A549 treated with RU486 at 1 μM for 4 hours (cell line): Measurements from ENCODE around the gene LPGAT1. TPM values are rescaled to one million over a fixed set of nuclear protein-coding genes. Genes with fewer than 3 reads are reported as not detected.

Experiments used
- total RNA-seq: library from RNA; stranded (reverse); fragments of 200-300 nt; extraction: Qiagen RNA extraction; gene quantifications from 5 replicates; pipeline ENCODE4 v1.2.3, GENCODE V29; 2022; ENCODE audit warnings: low read depth

Gene LPGAT1, protein sequence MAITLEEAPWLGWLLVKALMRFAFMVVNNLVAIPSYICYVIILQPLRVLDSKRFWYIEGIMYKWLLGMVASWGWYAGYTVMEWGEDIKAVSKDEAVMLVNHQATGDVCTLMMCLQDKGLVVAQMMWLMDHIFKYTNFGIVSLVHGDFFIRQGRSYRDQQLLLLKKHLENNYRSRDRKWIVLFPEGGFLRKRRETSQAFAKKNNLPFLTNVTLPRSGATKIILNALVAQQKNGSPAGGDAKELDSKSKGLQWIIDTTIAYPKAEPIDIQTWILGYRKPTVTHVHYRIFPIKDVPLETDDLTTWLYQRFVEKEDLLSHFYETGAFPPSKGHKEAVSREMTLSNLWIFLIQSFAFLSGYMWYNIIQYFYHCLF
- 17.2 to 33.7 TPM (median 31.5 TPM) in 5 replicates for total RNA-seq

DNA sequence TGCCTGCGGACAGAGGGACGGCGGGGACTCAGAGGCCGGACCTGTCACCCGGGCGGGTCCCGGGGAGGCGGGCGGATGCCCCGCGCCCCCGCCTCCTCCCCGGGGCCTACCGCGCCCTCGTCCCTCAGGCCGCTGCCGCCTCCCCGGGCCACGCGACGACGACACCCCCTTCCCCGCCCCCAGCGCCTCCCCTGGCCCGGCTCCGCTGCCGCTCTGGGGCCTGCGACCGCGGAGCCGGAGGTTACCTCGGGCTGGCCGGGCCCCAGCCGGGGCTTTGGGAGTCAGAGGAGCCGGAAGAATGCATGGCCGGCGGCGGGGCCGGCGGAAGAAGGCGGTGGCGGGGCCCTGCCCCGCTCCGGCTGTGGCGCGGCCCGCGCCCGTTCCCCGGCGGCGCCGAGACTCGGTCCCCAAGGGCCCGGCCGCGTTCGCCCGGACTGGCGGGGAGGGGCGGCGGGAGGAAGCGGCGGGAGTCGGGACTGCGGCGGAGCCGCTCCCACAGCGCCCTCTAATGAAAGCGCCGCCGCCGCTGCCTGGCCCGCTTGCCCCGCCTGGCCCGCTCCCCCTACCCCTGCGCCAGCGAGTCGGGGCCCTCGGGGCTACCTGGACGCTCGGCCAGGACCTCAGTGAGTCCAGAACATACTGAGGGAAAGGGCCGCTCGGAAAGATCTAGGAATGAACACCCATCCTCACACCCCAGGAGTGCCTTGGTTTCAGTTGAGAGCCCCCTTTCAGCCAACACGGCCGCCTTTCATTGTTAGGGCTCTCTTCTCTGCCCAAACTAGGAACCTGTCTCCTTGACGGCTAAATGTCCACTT is at the start of gene LPGAT1:
Gene LPGAT1 (minus strand): TSS at position 436 of the 815 bp plus-strand sequence. CDS start 1,467 bp downstream, outside the sequence.

Other genes with a start within 250 kb of the LPGAT1 start
- gene NEK2, start 155.1 kb downstream of the LPGAT1 start, total RNA-seq, result 41.6 to 53.3 TPM (median 48.2 TPM) in 5 replicates
- gene INTS7, start 204.8 kb upstream of the LPGAT1 start, total RNA-seq, result 18.4 to 24.9 TPM (median 22.0 TPM) in 5 replicates
- 21.4 to 31.7 TPM (median 26.7 TPM) in 5 replicates for gene DTL, start 205.0 kb upstream of the LPGAT1 start, total RNA-seq